GM18505 (cell line): ENCODE results near the gene PLXNB2.

ENCODE experiments used
- ATAC-seq: cut with Tn5 transposase; IDR thresholded peaks from one replicate; pipeline ENCODE4 v1.9.1; 2021; ENCODE audit not compliant: unreplicated experiment
- POLR2A ChIP-seq: IDR thresholded peaks from 4 replicates; pipeline ENCODE4 v1.6.1; 2011; ENCODE audit warnings: borderline replicate concordance; ENCODE audit not compliant: insufficient read depth, insufficient read length; ENCODE audit errors: extremely low read depth

PLXNB2 gene

GRCh38 chr22:50302041-50302541, 5.4 kb downstream of the PLXNB2 start:
- no peak for TF ChIP-seq POLR2A
- no peak for ATAC-seq

DNA sequence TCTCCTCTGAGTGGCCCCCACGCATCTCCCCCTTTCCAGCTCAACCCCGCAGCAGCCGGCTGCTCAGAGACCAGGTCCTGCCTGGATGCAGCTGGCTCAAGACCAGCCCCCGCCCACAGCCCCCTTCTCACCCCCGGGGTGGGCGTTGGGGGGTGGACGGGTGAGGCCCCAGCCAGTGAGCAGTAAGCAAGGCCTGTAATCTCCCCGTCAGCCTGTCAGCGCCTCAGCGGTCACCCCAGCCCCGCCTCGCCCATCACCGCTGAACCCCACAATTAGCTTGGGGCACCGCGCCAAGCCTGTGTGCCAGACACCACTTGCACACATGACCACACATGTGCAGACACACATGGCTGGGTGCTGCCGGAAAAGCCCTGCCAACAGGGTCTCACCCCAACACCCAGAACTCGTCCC, 5.9 kb downstream of the PLXNB2 start:
- no peak for TF ChIP-seq POLR2A
- no peak for ATAC-seq

DNA sequence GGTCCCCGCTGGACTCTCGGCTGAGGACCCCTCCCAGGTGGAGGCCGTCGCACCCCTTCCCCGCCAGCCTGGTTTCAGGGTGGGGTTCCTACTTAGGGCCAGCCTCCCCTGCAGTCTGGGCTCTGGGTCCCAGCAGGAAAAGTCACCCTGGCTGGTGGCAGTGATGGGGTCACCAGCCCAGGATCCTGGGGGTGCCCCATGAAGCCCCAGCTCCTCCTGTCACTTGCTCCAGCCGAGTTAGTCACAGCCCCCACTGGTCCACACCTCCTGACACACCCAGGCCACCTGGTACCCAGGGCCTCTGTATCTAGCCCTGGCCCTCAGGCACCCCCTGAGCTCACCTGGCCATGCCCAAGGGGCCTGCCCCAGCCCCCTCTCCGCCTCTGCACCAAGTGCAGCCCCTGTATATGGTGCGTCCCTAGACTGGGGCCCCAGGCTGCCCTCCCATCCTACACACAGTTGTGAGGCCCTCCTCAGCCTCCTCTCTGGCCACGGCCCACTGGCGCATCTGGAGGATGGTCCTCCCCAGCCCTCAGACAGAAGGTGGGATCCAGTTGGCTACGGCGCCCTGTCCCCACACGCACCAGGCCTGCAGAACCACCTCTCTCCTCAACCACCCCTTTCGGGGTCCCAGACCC, 6.7 kb downstream of the PLXNB2 start:
- no peak for ATAC-seq
- TF ChIP-seq POLR2A: no peak

DNA sequence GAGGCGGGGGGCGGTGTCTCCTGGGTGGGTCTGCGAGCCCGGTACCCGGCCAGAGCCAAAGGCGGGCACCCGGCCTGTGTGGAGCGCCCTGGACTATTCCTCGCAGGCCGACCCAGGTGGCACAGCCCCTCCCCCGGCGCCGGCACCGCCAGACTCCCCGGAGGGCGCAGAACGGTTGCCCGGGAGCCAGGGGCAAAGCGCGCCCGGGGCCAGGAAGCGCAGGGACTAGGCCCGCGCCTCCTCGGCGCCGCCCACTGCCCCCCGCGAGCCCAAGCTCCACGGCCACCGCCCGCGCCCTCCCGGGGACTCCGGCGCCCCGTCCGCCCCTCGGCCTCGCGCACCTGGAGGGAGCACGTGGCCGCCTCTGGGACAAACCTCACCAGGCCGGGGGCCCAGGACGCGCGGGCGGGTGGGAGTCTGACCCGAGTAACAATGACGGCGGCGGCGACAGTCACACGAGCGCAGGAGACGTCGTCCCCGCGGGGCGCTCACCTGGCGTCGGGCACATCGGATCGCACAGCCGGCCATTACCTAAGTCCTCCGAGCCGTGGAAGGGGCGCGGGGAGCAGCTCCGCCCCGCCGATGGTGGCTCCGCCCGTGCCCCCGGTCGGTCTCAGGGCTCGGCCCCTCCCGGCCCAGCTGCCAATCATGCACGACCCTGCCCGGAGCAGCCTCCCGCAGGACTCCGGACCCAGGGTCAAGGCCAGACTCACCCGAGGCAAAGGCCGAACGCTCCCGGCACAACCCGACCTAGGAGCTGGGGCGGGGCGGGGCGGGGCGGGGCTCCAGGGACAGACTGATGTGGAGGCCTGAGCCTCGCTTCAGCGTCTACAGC, 7.4 kb downstream of the PLXNB2 start:
- TF ChIP-seq POLR2A: no peak
- no peak for ATAC-seq

DNA sequence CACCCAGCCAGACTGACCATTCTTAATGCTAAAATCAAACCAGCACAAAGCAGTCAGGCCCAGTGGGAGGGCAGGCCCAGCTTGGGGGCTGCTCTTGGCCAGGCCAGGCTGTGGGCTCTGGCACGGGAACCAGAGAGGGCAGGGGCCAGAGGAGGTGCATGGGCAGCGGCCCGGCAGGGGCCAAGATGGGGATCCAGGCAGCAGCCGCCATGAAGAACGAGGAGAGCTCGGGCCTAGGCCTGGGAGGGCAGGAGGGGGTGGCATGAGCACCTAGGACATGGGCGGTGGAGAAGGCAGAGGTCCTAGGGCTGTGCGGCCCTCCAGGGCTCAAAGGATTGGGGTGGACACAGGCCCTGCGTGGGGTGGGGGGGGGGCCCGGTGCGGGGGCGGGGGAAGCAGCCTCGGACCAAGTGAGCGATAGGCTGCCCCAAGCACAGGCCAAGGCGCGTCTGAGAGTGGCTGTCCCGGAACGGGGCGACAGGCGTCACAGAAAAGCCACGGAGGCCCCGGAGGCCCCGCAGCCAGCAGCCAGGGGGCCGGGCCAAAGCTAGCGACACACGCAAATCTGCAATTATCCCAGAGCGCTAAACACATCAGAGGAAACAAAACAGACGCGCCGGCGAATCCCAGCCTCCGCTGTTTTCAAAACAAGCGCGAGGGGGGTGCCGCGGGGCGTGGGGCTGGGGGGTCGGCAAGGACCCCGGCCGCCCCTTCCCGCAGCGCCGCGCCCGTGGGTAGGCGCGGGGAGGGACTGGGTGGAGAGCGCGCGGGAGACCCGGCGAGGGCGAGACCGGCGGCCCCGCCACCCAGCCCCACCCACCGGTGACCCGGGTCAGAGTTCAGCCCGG, 8.3 kb downstream of the PLXNB2 start:
- no peak for TF ChIP-seq POLR2A
- ATAC-seq: no peak

DNA sequence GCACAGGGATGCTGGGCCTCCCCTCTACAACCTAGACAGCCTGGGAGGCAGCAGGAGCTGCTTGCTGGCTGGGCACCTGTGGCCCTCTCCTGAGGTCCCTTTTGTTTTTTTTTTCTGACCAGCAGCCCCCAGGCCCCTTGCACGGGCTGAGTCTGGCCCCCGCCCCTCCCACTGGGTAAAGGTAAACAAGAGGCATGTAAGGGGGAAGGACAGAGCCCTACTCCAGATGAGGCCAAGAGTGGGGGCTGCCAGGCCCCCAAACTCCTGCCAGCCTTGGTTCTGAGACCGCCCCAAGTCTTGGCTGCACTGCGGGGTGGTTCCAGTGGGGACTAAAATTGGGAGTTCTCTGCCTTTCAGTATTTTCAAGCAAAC, 9.2 kb downstream of the PLXNB2 start:
- TF ChIP-seq POLR2A: no peak
- no peak for ATAC-seq

DNA sequence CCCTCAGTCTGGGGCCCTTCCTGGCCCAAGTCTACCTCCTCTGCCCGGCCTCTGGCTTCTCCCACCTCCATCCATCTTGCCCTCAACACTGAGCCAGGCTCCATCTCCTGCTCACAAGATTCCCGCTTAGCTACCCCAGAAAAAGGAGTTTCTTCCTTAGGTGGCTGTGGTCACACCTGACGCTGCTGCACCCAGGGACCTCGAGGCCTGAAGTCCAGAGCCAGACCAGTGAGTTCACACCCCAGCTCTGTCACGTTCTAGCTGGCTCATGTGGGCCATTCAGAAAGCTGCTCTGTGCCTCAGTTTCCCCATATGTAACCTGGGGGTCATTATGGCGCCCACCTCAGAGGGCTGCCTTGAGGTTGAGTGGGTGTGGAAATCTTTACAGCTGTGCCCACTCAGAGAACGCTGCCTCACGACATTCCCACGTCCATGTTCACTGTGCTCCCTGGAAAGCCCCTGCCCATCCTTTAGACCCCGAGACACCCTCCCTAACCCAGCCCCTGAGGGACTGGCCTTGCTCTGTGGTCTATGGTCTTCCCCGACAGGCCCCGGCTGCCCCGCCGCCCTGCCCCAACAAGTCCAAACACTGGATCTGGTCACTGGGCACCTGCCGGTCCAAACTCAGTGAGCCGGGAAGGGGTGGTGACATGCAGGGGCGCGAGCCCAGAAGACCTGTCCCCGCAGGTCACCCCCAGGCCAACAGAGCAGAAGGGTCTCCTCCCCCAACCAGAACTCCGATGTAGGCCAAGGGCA, 9.8 kb downstream of the PLXNB2 start:
- ATAC-seq: no peak
- no peak for TF ChIP-seq POLR2A

DNA sequence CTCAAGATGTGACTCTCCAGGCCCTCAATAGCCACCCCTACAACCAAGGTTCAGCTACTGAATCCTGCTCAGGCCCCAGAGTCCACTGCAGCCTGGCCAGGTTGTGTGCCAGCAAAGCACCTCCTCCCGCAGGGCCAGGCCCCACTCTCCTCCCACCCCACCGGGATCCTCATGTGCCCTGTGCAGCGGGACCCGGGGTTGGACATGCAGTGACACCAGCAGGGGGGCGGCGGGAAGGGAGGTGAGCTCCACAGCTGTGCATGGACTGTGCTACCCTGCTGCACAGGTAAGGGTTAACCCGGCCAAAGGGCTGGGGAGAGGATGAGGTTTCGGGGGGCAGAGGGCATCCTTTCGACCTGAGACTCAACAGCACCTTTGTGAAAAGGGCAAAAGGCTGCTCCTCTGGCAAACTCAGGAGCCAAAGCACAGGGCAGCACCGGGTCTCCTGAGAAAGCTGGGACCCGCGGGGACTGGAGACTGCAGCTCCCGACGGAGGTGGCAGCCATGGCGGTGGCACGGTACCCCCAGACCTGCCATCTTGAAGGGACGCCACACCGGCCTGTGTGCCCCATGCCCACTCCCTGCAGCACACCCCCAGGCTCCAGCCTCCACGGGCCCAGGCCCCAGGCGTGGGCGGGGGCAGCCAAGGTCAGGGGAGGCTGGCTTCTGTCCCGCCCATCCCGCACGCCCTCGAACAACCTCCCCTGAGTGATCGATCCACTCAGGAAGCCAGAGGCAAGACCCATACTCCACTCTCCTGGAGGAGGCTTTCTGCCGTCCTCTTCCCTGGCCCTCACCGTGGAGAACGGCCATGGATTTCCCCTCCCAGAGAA, 10.6 kb downstream of the PLXNB2 start:
- no peak for ATAC-seq
- no peak for TF ChIP-seq POLR2A

- no peak for TF ChIP-seq POLR2A
- no peak for ATAC-seq
These were observed 13.2 kb downstream of the PLXNB2 start for GRCh38 chr22:50294319-50294656.

- no peak for TF ChIP-seq POLR2A
- no peak for ATAC-seq
These were observed 13.8 kb downstream of the PLXNB2 start for GRCh38 chr22:50293441-50294318.
